ENCODE measurements around the gene HMGCS2. TPM values are rescaled to one million over a fixed set of nuclear protein-coding genes. Genes with fewer than 3 reads are reported as not detected.

Gene HMGCS2
- total RNA-seq, 2 donors from 2014 or later, result not detected

- Mint-ChIP-seq H3K27ac (no peak overlapping the region), H3K36me3 (no peaks in the 10 kb centered on the region), H3K9me3 (no peaks in the 10 kb centered on the region)
- DNase-seq (ENCODE audit: low spot score in 2 of 2) (no peak), ATAC-seq (no peak)
These were observed 9.7 kb upstream of the HMGCS2 start for GRCh38 chr1:119778359-119778758.

- no peaks in the 10 kb centered on the region for H3K9me3 Mint-ChIP-seq
- no peak overlapping the region for H3K27ac Mint-ChIP-seq
These were observed 6.2 kb upstream of the HMGCS2 start for GRCh38 chr1:119774746-119775490.

GRCh38 chr1:119773711-119774241 is 5.1 kb upstream of the HMGCS2 start:
- no peak for DNase-seq (ENCODE audit: low spot score in 2 of 2)
- no peak for ATAC-seq

More at GRCh38 chr1:119774746-119775490, 6.2 kb upstream of the HMGCS2 start:
- DNase-seq (ENCODE audit: low spot score in 2 of 2) (no peak), ATAC-seq (no peak)
- H3K36me3 Mint-ChIP-seq, result no peaks in the 10 kb centered on the region

GRCh38 chr1:119772298-119772697 is 3.6 kb upstream of the HMGCS2 start:
- DNase-seq (ENCODE audit: low spot score in 2 of 2) (no peak), ATAC-seq (no peak)
- no peaks in the 10 kb centered on the region for H3K9me3 Mint-ChIP-seq
- no peak overlapping the region for H3K27ac Mint-ChIP-seq
- no peaks in the 10 kb centered on the region for H3K36me3 Mint-ChIP-seq

More at GRCh38 chr1:119773711-119774241, 5.1 kb upstream of the HMGCS2 start:
- no peaks in the 10 kb centered on the region for H3K36me3 Mint-ChIP-seq
- no peak overlapping the region for H3K27ac Mint-ChIP-seq
- H3K9me3 Mint-ChIP-seq, result no peaks in the 10 kb centered on the region

GRCh38 chr1:119771770-119772169 is 3.1 kb upstream of the HMGCS2 start:
- Mint-ChIP-seq H3K9me3 (no peaks in the 10 kb centered on the region), H3K27ac (no peak overlapping the region), H3K36me3 (no peaks in the 10 kb centered on the region)
- ATAC-seq (no peak), DNase-seq (ENCODE audit: low spot score in 2 of 2) (no peak)

- Mint-ChIP-seq H3K9me3 (no peaks in the 10 kb centered on the region), H3K36me3 (no peaks in the 10 kb centered on the region), H3K27ac (no peak overlapping the region)
- DNase-seq (ENCODE audit: low spot score in 2 of 2) (no peak), ATAC-seq (no peak)
These were observed 2.3 kb upstream of the HMGCS2 start for GRCh38 chr1:119771016-119771415.

- ATAC-seq (peak in 1 of 2 donors; percentile 34), DNase-seq (ENCODE audit: low spot score in 2 of 2) (no peak)
- no peaks in the 10 kb centered on the region for H3K9me3 Mint-ChIP-seq
- H3K36me3 Mint-ChIP-seq, result no peaks in the 10 kb centered on the region
- no peak overlapping the region for H3K27ac Mint-ChIP-seq
These were observed 1.2 kb downstream of the HMGCS2 start for GRCh38 chr1:119767486-119767885.

- no peaks in the 10 kb centered on the region for H3K9me3 Mint-ChIP-seq
- ATAC-seq, result no peak
These were observed 2.3 kb downstream of the HMGCS2 start for GRCh38 chr1:119766374-119766794.

GRCh38 chr1:119764220-119764619 is 4.5 kb downstream of the HMGCS2 start:
- ATAC-seq, result no peak
- no peaks in the 10 kb centered on the region for H3K36me3 Mint-ChIP-seq
- H3K27ac Mint-ChIP-seq, result no peak overlapping the region

More at GRCh38 chr1:119766374-119766794, 2.3 kb downstream of the HMGCS2 start:
- no peak overlapping the region for H3K27ac Mint-ChIP-seq
- no peak for DNase-seq (ENCODE audit: low spot score in 2 of 2)
- no peaks in the 10 kb centered on the region for H3K36me3 Mint-ChIP-seq

GRCh38 chr1:119762953-119763352 is 5.8 kb downstream of the HMGCS2 start:
- DNase-seq (ENCODE audit: low spot score in 2 of 2), result no peak
- no peaks in the 10 kb centered on the region for H3K9me3 Mint-ChIP-seq
- H3K27ac Mint-ChIP-seq, result no peak overlapping the region
- no peaks in the 10 kb centered on the region for H3K36me3 Mint-ChIP-seq
- ATAC-seq, result no peak

More at GRCh38 chr1:119764220-119764619, 4.5 kb downstream of the HMGCS2 start:
- no peak for DNase-seq (ENCODE audit: low spot score in 2 of 2)
- no peaks in the 10 kb centered on the region for H3K9me3 Mint-ChIP-seq

- Mint-ChIP-seq H3K27ac (no peak overlapping the region), H3K36me3 (no peaks in the 10 kb centered on the region), H3K9me3 (no peaks in the 10 kb centered on the region)
- ATAC-seq, result no peak
- no peak for DNase-seq (ENCODE audit: low spot score in 2 of 2)
These were observed 6.3 kb downstream of the HMGCS2 start for GRCh38 chr1:119762409-119762808.

- Mint-ChIP-seq H3K9me3 (no peaks in the 10 kb centered on the region), H3K27ac (no peak overlapping the region), H3K36me3 (no peaks in the 10 kb centered on the region)
- DNase-seq (ENCODE audit: low spot score in 2 of 2) (no peak), ATAC-seq (peak in 1 of 2 donors; percentile 28)
These were observed 10.1 kb downstream of the HMGCS2 start for GRCh38 chr1:119758584-119758983.

- DNase-seq (ENCODE audit: low spot score in 2 of 2), result no peak
These were observed 16.1 kb downstream of the HMGCS2 start for GRCh38 chr1:119752592-119752991.

GRCh38 chr1:119748040-119748439 is 20.7 kb downstream of the HMGCS2 start:
- no peak for ATAC-seq
- no peak for DNase-seq (ENCODE audit: low spot score in 2 of 2)
- no peak overlapping the region for H3K27ac Mint-ChIP-seq
- no peaks in the 10 kb centered on the region for H3K9me3 Mint-ChIP-seq
- peaks cover 0 to 5% of the 10 kb centered on the region in 2 donors for H3K36me3 Mint-ChIP-seq

More at GRCh38 chr1:119752592-119752991, 16.1 kb downstream of the HMGCS2 start:
- Mint-ChIP-seq H3K9me3 (no peaks in the 10 kb centered on the region), H3K27ac (no peak overlapping the region), H3K36me3 (no peaks in the 10 kb centered on the region)
- ATAC-seq, result no peak

- no peak for ATAC-seq
- Mint-ChIP-seq H3K9me3 (no peaks in the 10 kb centered on the region), H3K27ac (no peak overlapping the region), H3K36me3 (peaks cover 0 to 5% of the 10 kb centered on the region in 2 donors)
- no peak for DNase-seq (ENCODE audit: low spot score in 2 of 2)
These were observed 21.3 kb downstream of the HMGCS2 start for GRCh38 chr1:119747451-119747850.

- peaks cover 0 to 5% of the 10 kb centered on the region in 2 donors for H3K36me3 Mint-ChIP-seq
- DNase-seq (ENCODE audit: low spot score in 2 of 2) (no peak), ATAC-seq (no peak)
- H3K27ac Mint-ChIP-seq, result no peak overlapping the region
- H3K9me3 Mint-ChIP-seq, result no peaks in the 10 kb centered on the region
These were observed 23.7 kb downstream of the HMGCS2 start for GRCh38 chr1:119745034-119745433.

GRCh38 chr1:119744598-119744942 is 24.1 kb downstream of the HMGCS2 start:
- ATAC-seq, result no peak
- no peak for DNase-seq (ENCODE audit: low spot score in 2 of 2)

More at GRCh38 chr1:119744598-119744942, 24.1 kb downstream of the HMGCS2 start:
- peaks cover 0 to 5% of the 10 kb centered on the region in 2 donors for H3K36me3 Mint-ChIP-seq
- no peaks in the 10 kb centered on the region for H3K9me3 Mint-ChIP-seq
- peak overlapping the region; percentile 2 to 19 for H3K27ac Mint-ChIP-seq
